HEK293T (cell line): ENCODE results near the gene DOCK2.

Source experiments
- ARNT ChIP-seq: fragments of 450-650 bp; IDR thresholded peaks from 2 replicates; pipeline ENCODE4 v1.6.1; 2017; ENCODE audit warnings: mild to moderate bottlenecking
- BHLHE40 ChIP-seq: fragments of 450-650 bp; IDR thresholded peaks from 2 replicates; pipeline ENCODE4 v1.6.1; 2016; ENCODE audit warnings: mild to moderate bottlenecking, moderate library complexity, borderline replicate concordance
- CTBP1 ChIP-seq: fragments of 450-650 bp; IDR thresholded peaks from 2 replicates; pipeline ENCODE4 v1.6.1; 2016; ENCODE audit warnings: borderline replicate concordance
- FOXM1 ChIP-seq: fragments of 450-650 bp; IDR thresholded peaks from 2 replicates; pipeline ENCODE4 v1.6.1; 2017; ENCODE audit warnings: mild to moderate bottlenecking, borderline replicate concordance
- SUZ12 ChIP-seq: fragments of 450-650 bp; IDR thresholded peaks from 2 replicates; pipeline ENCODE4 v1.6.1; 2016; ENCODE audit warnings: mild to moderate bottlenecking
- TARDBP ChIP-seq: fragments of 450-650 bp; IDR thresholded peaks from 2 replicates; pipeline ENCODE4 v1.6.1; 2016

DNA sequence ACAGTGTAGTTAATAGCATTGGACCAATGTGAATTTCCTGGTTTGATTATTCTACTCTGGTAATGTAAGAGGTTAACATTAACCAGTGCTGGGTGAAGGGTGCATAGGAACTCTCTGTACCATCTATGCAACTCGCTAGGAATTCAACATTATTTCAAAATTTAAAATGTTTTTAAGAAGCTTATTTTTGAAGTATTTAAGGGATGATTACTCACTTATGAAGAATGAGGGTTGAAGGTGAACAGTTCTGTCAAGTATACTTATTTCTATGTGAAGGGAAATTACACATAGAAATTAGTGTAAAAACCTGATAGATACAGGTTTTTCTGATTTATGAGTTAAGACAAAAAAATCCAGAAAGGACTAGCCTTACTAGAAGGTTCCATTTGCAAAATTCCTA is 177.4 kb downstream of the DOCK2 start:
- TF ChIP-seq BHLHE40 (no peak), FOXM1 (no peak), CTBP1 (no peak), SUZ12 (no peak), TARDBP (no peak), ARNT (no peak)
